Subcutaneous abdominal adipose tissue (tissue), 5 donors: ENCODE data around the gene SLC2A9.

Experiments used
- H3K27ac ChIP-seq: one replicate; pipeline ENCODE4 v1.7.0; 2013; ENCODE audit warnings: low read depth, mild to moderate bottlenecking, inconsistent platforms, low read length, moderate library complexity
- H3K27me3 ChIP-seq, 5 donors: one replicate each; pipeline ENCODE4 v1.7.0; 2013; ENCODE audit warnings: low read length in 5 of 5, inconsistent platforms in 1 of 5; ENCODE audit not compliant: control insufficient read depth in 5 of 5, insufficient read depth in 4 of 5
- H3K36me3 ChIP-seq, 5 donors: one replicate each; pipeline ENCODE4 v1.7.0; 2013; ENCODE audit warnings: low read length in 5 of 5; ENCODE audit not compliant: control insufficient read depth in 5 of 5, insufficient read depth in 5 of 5
- H3K4me1 ChIP-seq, 5 donors: one replicate each; pipeline ENCODE4 v1.7.0; 2013; ENCODE audit warnings: low read length in 5 of 5, mild to moderate bottlenecking in 3 of 5, moderate library complexity in 1 of 5; ENCODE audit not compliant: control insufficient read depth in 5 of 5, insufficient read depth in 5 of 5
- H3K4me3 ChIP-seq, 5 donors: one replicate each; pipeline ENCODE4 v1.7.0; 2013; ENCODE audit warnings: low read length in 5 of 5, low read depth in 1 of 5
- H3K9ac ChIP-seq, 5 donors: one replicate each; pipeline ENCODE4 v1.7.0; 2013; ENCODE audit warnings: low read length in 5 of 5, mild to moderate bottlenecking in 4 of 5, moderate library complexity in 3 of 5
- H3K9me3 ChIP-seq, 5 donors: one replicate each; pipeline ENCODE4 v1.7.0; 2013; ENCODE audit warnings: low read length in 5 of 5; ENCODE audit not compliant: control insufficient read depth in 5 of 5
- donor health status: healthy.
- donor health status: healthy.
- donor health status: healthy.
- donor health status: healthy.
- donor health status: healthy.

SLC2A9 gene

DNA sequence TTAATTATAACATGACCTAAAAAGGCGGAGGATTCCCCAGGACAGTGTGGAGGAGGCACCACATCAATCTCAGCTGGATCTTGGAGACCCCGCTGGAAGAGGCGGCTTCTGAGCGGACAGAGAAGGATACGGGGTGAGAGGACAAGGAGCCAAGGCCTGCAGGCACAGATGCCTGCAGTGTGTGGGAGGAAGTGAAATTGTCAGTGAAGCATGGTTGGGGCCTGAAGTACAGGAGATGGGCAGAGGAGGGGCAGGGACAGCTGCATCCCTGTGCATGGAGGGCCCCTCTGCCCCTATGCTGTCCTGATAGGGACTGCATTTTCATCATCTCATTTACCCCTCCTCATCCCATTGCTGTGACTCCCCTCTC lies 1.7 kb upstream of the SLC2A9 start:
- peaks cover 0 to 4% (median 0%) of the 10 kb centered on the region in 5 donors for H3K27me3 ChIP-seq
- no peaks in the 10 kb centered on the region for H3K36me3 ChIP-seq
- no peak overlapping the region for H3K9ac ChIP-seq
- H3K9me3 ChIP-seq, result no peaks in the 10 kb centered on the region
- no peak overlapping the region for H3K27ac ChIP-seq
- H3K4me3 ChIP-seq, result no peak overlapping the region
- peaks cover 2 to 71% (median 47%) of the 10 kb centered on the region in 5 donors for H3K4me1 ChIP-seq

DNA sequence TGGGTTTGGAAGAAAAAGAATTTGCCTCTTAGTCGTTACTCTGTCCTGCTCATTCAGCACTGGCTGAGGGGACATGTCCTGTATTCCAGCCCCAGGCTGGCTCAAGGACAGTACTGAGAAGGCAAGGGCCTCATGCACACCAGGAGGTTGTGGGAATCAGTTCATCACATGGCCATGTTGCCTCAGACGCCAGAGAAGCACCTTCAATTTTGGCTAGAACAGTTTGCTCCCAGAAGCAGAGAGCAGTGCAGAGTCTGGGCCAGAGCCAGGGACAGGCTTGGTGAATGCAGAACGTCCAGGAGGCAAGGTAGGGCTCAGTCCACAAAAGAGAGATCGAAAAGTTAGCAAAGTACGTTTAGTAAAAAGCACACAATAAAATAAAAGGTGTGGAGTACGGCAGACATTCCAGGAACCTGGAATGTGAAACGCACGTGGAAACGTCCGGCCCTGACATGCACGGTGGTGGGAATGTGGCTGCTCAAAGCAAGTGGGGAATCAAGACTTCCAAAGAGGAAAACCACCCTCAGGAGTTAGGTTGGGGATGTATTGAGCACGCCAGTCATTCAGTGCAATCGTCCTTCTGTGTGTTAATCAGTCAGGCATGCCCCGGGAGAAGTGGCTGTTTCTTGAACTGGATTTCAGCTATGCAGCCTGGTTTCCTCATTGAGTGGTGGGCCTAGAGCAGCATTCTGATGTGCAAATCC lies 1.2 kb upstream of the SLC2A9 start:
- peaks cover 2 to 72% (median 47%) of the 10 kb centered on the region in 5 donors for H3K4me1 ChIP-seq
- no peak overlapping the region for H3K27ac ChIP-seq
- no peaks in the 10 kb centered on the region for H3K36me3 ChIP-seq
- H3K9me3 ChIP-seq, result no peaks in the 10 kb centered on the region
- no peak overlapping the region for H3K4me3 ChIP-seq
- no peak overlapping the region for H3K9ac ChIP-seq
- peaks cover 0 to 4% (median 0%) of the 10 kb centered on the region in 5 donors for H3K27me3 ChIP-seq

DNA sequence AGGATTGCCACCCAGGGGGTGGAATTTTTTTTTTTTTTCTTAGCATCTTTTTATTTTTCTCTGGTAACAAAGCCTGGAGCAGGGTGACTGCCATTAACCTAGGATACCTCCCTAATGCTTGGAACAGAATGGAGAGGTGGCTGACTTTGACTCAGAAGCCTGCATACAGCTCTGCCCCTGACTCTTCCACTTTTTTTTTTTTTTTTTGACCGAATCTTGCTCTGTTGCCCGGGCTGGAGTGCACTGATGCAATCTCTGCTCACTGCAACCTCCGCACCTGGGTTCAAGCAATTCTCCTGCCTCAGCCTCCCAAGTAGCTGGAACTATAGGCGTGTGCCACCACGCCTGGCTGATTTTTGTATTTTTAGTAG lies 341 bp upstream of the SLC2A9 start:
- no peaks in the 10 kb centered on the region for H3K36me3 ChIP-seq
- peaks cover 0 to 4% (median 0%) of the 10 kb centered on the region in 5 donors for H3K27me3 ChIP-seq
- H3K4me1 ChIP-seq, result peaks cover 2 to 72% (median 47%) of the 10 kb centered on the region in 5 donors
- peak overlapping the region in 1 of 5 donors; percentile 5 for H3K9ac ChIP-seq
- H3K4me3 ChIP-seq, result no peak overlapping the region
- H3K27ac ChIP-seq, result peak overlapping the region; percentile 46
- H3K9me3 ChIP-seq, result no peaks in the 10 kb centered on the region

DNA sequence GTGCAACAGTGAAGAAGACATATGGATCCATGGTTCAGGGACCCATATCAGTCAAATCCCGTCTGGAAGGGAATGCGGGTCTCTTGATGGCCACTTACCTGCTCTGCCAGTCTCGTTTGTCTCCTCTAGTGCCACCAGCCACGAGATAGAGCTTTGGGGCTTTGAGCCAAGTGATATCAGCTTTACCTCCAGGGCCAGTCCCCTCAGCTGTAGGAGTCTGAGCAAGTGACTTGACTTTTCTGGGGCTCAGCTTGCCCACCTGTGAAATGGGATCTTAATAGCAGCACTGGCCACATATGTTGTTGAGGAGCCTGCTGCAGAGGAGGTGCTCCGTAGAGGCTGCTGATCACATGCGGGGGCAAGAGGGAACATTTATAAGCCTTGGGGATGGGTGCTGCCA lies 1.2 kb downstream of the SLC2A9 start:
- no peak overlapping the region for H3K4me3 ChIP-seq
- no peak overlapping the region for H3K9ac ChIP-seq
- H3K27me3 ChIP-seq, result peaks cover 0 to 4% (median 0%) of the 10 kb centered on the region in 5 donors
- H3K9me3 ChIP-seq, result no peaks in the 10 kb centered on the region
- H3K4me1 ChIP-seq, result peaks cover 2 to 70% (median 42%) of the 10 kb centered on the region in 5 donors
- H3K36me3 ChIP-seq, result no peaks in the 10 kb centered on the region
- H3K27ac ChIP-seq, result no peak overlapping the region

DNA sequence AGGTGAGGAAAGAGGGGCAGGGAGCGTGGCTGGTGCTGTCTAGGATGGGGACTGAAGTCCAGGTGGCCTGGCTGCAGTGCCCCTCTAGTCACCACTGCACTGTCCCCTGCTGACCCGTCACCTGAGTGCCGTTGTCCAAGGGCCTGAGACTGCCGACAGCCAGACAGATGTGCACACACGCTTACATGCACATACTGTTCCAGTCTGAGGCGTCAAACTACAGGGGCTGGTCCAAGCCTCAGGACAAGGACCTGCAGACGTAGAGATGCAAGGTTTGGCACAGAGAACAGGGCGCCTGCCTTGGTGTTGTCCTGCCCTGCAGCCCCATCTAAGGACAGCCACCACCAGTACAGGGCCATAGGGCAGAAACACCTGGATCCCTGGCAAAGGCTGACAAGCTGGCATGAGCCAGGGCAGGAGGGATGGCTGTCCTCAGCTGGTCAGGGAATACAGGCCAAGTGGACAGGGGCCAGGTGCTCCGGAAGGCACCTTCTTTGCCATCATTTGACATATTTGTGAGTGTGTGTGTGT lies 1.7 kb downstream of the SLC2A9 start:
- Histone ChIP-seq H3K4me3 (peak overlapping the region; percentile 49 to 74 (median 69)), H3K4me1 (peaks cover 2 to 65% (median 42%) of the 10 kb centered on the region in 5 donors), H3K27ac (peak overlapping the region; percentile 84), H3K27me3 (peaks cover 0 to 4% (median 0%) of the 10 kb centered on the region in 5 donors), H3K9ac (peak overlapping the region in 4 of 5 donors; percentile 63 to 75 (median 67)), H3K9me3 (no peaks in the 10 kb centered on the region), H3K36me3 (no peaks in the 10 kb centered on the region)

DNA sequence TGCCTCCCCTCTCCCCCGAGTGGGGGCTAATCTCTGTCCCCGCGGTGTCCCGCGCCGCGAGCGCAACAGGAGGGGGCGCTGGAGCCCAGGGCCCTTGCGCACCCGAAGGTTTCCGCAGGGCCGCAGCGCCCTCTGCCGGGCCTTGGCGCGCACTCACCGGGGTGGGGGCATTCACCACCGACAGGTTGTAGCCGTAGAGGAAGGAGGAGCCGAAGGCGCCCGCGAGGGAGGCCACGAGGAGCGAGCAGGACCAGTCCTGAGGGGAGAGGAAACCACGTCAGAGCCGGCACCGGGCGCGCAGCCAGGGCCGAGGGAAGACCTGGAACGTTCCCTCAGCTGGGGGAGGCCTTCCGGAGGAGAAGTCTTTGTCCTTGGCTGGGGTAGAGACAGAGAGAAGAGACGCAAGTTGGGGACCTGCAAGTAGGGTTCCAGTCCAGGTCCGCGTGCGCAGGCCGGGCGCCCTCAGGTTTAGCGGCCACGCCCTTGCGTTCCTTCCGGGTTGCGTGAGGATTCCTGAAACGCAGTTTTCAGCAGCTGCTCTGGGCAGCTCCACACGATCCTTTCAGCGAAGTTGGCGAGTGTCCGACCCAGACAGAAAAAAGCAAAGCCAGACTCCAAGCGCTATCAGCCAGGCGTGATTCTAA lies 2.4 kb downstream of the SLC2A9 start:
- Histone ChIP-seq H3K27me3 (peaks cover 0 to 3% (median 0%) of the 10 kb centered on the region in 5 donors), H3K9ac (peak overlapping the region; percentile 43 to 75 (median 63)), H3K27ac (peak overlapping the region; percentile 84), H3K4me3 (peak overlapping the region; percentile 49 to 74 (median 69)), H3K4me1 (peaks cover 2 to 59% (median 40%) of the 10 kb centered on the region in 5 donors), H3K9me3 (no peaks in the 10 kb centered on the region), H3K36me3 (no peaks in the 10 kb centered on the region)

DNA sequence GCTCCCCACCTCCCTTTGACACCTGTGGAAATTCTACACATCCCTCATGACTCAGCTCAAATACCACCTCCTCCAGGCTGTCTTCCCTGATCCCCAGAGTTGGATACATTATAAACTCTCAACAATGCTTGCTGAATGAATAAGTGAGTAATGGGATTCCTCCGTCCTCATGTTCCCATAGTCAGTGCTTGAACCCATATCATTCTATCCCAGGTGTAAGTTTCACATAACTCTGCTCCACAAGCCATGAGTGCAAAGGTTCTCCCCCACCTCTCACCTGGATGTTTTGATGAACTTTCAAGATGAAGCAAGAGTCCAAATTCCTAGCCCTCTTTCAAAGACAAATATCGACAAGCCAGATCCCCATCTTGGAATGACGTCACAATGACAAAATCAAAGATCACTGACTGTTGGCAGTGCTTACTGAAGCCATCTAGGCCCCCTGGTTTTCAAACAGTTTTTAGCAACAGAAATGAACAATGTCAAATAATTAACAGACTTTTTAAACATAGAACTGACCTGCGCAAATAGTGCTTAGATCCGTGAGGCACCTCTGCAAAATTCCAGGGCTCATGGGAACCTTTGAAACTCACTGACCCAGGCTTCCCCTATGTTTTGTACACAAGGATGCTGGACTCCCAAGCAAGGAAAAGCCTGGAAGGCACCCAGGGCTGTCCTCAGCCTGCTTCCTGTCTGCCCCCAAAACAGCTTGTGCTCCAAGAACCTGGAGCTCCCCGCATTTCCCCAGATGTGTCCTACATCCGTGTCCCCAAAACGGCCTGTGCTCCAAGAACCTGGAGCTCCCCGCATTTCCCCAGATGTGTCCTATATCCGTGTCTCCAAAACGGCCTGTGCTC lies 4.0 kb downstream of the SLC2A9 start:
- Histone ChIP-seq H3K4me3 (no peak overlapping the region), H3K4me1 (peaks cover 2 to 42% (median 33%) of the 10 kb centered on the region in 5 donors), H3K36me3 (no peaks in the 10 kb centered on the region), H3K9me3 (no peaks in the 10 kb centered on the region), H3K27me3 (no peaks in the 10 kb centered on the region), H3K9ac (no peak overlapping the region), H3K27ac (no peak overlapping the region)

DNA sequence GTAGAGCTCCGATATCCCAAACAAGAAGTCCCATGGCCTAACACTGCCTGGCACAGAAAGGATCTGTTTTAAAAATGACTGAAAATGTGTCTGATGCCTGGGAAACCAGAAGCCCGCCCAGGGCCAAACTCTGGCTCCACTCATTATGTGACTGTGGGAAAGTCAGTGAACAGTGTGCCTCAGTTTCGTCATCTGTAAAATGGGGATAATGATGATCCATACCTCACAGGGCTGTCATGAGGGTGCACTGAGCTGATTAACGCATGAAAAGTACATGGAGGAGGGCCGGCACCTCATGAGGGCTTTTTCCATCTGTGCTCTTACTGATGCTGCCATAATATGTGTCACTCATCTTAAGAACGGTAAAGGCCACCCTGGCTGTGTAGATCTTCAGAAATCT lies 5.1 kb downstream of the SLC2A9 start:
- H3K36me3 ChIP-seq, result no peaks in the 10 kb centered on the region
- H3K4me1 ChIP-seq, result peaks cover 2 to 32% (median 23%) of the 10 kb centered on the region in 5 donors
- no peaks in the 10 kb centered on the region for H3K27me3 ChIP-seq
- no peak overlapping the region for H3K9ac ChIP-seq
- no peaks in the 10 kb centered on the region for H3K9me3 ChIP-seq
- H3K27ac ChIP-seq, result no peak overlapping the region
- no peak overlapping the region for H3K4me3 ChIP-seq

DNA sequence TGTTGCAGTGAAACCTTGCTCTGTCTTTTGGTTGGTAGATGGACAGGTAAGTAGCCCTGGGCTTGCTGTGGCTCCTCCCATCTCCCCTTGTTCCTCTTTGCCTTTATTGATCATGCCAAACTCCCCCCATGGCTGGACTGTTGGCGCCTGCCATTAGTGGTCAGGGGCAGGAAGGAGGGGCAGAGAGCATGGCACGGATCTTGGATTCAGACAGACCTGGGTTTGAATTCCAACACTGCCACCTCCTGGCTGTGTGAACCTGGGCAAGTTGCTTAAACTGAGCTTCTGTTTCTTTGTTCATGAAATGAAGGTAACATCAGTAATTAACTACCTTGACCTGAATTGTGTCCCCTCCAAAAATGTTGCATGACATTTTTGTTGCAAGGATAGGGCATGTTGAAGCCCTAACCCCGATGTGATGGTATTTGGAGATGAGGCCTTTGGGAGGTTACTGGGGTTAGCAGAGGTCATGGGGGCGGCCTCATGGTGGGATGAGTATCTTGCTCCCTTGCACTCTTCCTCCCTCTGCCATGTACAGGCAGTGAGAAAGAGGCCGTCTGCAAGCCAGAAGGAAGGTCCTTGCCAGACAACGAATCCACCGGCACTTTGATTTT lies 6.0 kb downstream of the SLC2A9 start:
- H3K4me3 ChIP-seq, result no peak overlapping the region
- H3K27ac ChIP-seq, result no peak overlapping the region
- no peaks in the 10 kb centered on the region for H3K9me3 ChIP-seq
- H3K27me3 ChIP-seq, result peaks cover 0 to 4% (median 0%) of the 10 kb centered on the region in 5 donors
- no peaks in the 10 kb centered on the region for H3K36me3 ChIP-seq
- peaks cover 2 to 22% (median 15%) of the 10 kb centered on the region in 5 donors for H3K4me1 ChIP-seq
- no peak overlapping the region for H3K9ac ChIP-seq
